Ishikawa (cell line): ENCODE data around the gene WDR88.

Experiments used
- CEBPB ChIP-seq: IDR thresholded peaks from 2 replicates; pipeline ENCODE4 v1.6.1; 2012
- CREB1 ChIP-seq: IDR thresholded peaks from 2 replicates; pipeline ENCODE4 v1.6.1; 2012; ENCODE audit warnings: low read depth
- EGR1 ChIP-seq: IDR thresholded peaks from 2 replicates; pipeline ENCODE4 v1.6.1; 2012
- EP300 ChIP-seq: IDR thresholded peaks from 2 replicates; pipeline ENCODE4 v1.6.1; 2012; ENCODE audit warnings: borderline replicate concordance
- FOXM1 ChIP-seq: IDR thresholded peaks from 2 replicates; pipeline ENCODE4 v1.6.1; 2012; ENCODE audit warnings: low read depth, borderline replicate concordance
- MAX ChIP-seq: IDR thresholded peaks from 2 replicates; pipeline ENCODE4 v1.6.1; 2012
- NFIC ChIP-seq: IDR thresholded peaks from 2 replicates; pipeline ENCODE4 v1.6.1; 2012
- RAD21 ChIP-seq: IDR thresholded peaks from 2 replicates; pipeline ENCODE4 v1.6.1; 2012; ENCODE audit warnings: low read depth
- REST ChIP-seq: IDR thresholded peaks from 2 replicates; pipeline ENCODE4 v1.6.1; 2012; ENCODE audit warnings: low read depth, mild to moderate bottlenecking
- TAF1 ChIP-seq: IDR thresholded peaks from 2 replicates; pipeline ENCODE4 v1.6.1; 2012; ENCODE audit warnings: low read depth, mild to moderate bottlenecking
- TCF12 ChIP-seq: IDR thresholded peaks from 2 replicates; pipeline ENCODE4 v1.6.1; 2012; ENCODE audit warnings: low read depth
- TEAD4 ChIP-seq: IDR thresholded peaks from 2 replicates; pipeline ENCODE4 v1.6.1; 2012
- USF1 ChIP-seq: IDR thresholded peaks from 2 replicates; pipeline ENCODE4 v1.6.1; 2012
- YY1 ChIP-seq: IDR thresholded peaks from 2 replicates; pipeline ENCODE4 v1.6.1; 2012; ENCODE audit warnings: low read depth
- ZBTB7A ChIP-seq: IDR thresholded peaks from 2 replicates; pipeline ENCODE4 v1.6.1; 2012; ENCODE audit warnings: low read depth

The WDR88 gene

DNA sequence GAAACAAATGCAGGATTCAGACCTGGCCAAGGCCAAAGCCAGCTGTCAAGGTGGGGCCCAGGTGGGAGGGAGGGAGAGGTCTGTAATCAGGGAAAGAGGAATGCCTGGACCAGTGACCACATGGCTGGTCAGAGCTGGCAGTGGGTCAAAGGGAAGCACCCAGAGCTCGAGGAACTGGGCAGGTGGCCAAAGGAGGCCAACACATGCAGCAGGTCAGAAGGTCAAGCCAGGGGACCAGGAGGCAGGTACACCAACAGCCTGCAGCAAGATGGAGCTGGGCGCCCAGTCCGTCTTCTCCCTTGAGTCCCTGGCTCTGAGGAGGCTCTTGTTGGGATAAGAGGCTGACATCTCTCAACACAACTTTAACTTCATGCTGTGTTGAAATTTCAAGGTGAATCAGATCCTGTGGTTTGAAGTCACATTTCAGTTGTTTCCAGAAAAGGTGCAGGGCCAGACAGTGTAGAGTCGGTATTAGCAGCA lies 33.8 kb upstream of the WDR88 start:
- no peak for TF ChIP-seq TEAD4
- TF ChIP-seq ZBTB7A = no peak
- no peak for TF ChIP-seq EP300
- no peak for TF ChIP-seq YY1
- TF ChIP-seq NFIC = peak; percentile 72

- TF ChIP-seq YY1 (no peak), CREB1 (no peak), REST (no peak), ZBTB7A (no peak), EGR1 (no peak), FOXM1 (no peak), USF1 (no peak), RAD21 (no peak)
Observed at GRCh38 chr19:33100894-33101644, 30.8 kb upstream of the WDR88 start.

GRCh38 chr19:33102893-33103292 lies 29.0 kb upstream of the WDR88 start:
- TF ChIP-seq CREB1 (no peak), FOXM1 (no peak), NFIC (no peak), USF1 (no peak), MAX (no peak), YY1 (no peak), RAD21 (no peak), TCF12 (no peak)

- TF ChIP-seq ZBTB7A (no peak), EGR1 (no peak), RAD21 (no peak), REST (no peak), MAX (no peak), TEAD4 (no peak), TAF1 (no peak), USF1 (no peak), NFIC (no peak), CEBPB (no peak), YY1 (no peak), TCF12 (no peak)
Observed at GRCh38 chr19:33108161-33108560, 23.8 kb upstream of the WDR88 start.

- TF ChIP-seq EGR1 (no peak), TAF1 (no peak), ZBTB7A (no peak), YY1 (no peak), TEAD4 (no peak), RAD21 (no peak), MAX (no peak), USF1 (no peak), EP300 (no peak)
Observed at GRCh38 chr19:33110137-33110910, 21.6 kb upstream of the WDR88 start.
